H1 (cell line): Measurements from ENCODE around the gene PDZD4.

Experiments used
- EZH2 ChIP-seq: fragments of 200-600 bp; sonication (generic); IDR thresholded peaks from 2 replicates; pipeline ENCODE4 v1.7.1; 2012; ENCODE audit warnings: low read depth, mild to moderate bottlenecking, moderate library complexity, low read length, inconsistent platforms; ENCODE audit not compliant: severe bottlenecking
- JUND ChIP-seq: IDR thresholded peaks from 2 replicates; pipeline ENCODE4 v1.6.1; 2011; ENCODE audit warnings: mild to moderate bottlenecking, improper control_type of control experiment, low read length
- POLR2AphosphoS5 ChIP-seq: IDR thresholded peaks from 2 replicates; pipeline ENCODE4 v1.6.1; 2011; ENCODE audit warnings: low read depth, low read length
- RAD21 ChIP-seq, 2 experiments: IDR thresholded peaks in 1 of 2; conservative IDR thresholded peaks in 1 of 2; 2 replicates each; pipeline ENCODE4 v1.6.1; 2011; ENCODE audit warnings: low read depth in 2 of 2, low read length in 2 of 2, improper control_type of control experiment in 1 of 2, inconsistent platforms in 1 of 2, mild to moderate bottlenecking in 1 of 2, moderate library complexity in 1 of 2
- SAP30 ChIP-seq: fragments of 300-600 bp; sonication (generic); IDR thresholded peaks from 2 replicates; pipeline ENCODE4 v1.7.1; 2012; ENCODE audit warnings: low read length, moderate library complexity, mild to moderate bottlenecking, inconsistent platforms; ENCODE audit not compliant: insufficient read depth, insufficient replicate concordance
- TAF7 ChIP-seq: optimal IDR thresholded peaks from 2 replicates; pipeline ENCODE3; 2011; ENCODE audit warnings: low read depth, mild to moderate bottlenecking, inconsistent platforms, low read length, moderate library complexity, borderline replicate concordance
- TEAD4 ChIP-seq: IDR thresholded peaks from 2 replicates; pipeline ENCODE4 v1.6.1; 2012; ENCODE audit warnings: low read depth, low read length, inconsistent platforms, mixed read lengths
- TF ChIP-seq, protein P1 (sequence below), 3 experiments: IDR thresholded peaks; 1 replicate in 2 of 3; 2 replicates in 1 of 3; pipeline versions ENCODE4 v1.5.1 to v1.6.1; 2011; ENCODE audit warnings: low read length in 3 of 3, mild to moderate bottlenecking in 3 of 3, inconsistent platforms in 2 of 3, low read depth in 1 of 3, moderate library complexity in 1 of 3; ENCODE audit not compliant: insufficient read depth in 1 of 3; ENCODE audit errors: control extremely low read depth in 1 of 3
- TF ChIP-seq, protein P2 (sequence below): fragments of 300-600 bp; sonication (generic); IDR thresholded peaks from 2 replicates; pipeline ENCODE4 v1.7.1; 2012; ENCODE audit warnings: low read length, moderate library complexity, mild to moderate bottlenecking, inconsistent platforms; ENCODE audit not compliant: insufficient replicate concordance

GRCh38 chrX:153857348-153857903 is 27.1 kb upstream of the PDZD4 start:
- TF ChIP-seq EZH2 (no peak), TEAD4 (no peak), POLR2AphosphoS5 (no peak), SAP30 (no peak), TAF7 (no peak), JUND (no peak), RAD21 (IDR thresholded peaks at IDR 0.05 in 1 of 2, conservative IDR thresholded peaks at IDR 0.05 in 1 of 2; ENCODE audit: low read depth in 2 of 2, low read length in 2 of 2) (no peak)
- TF ChIP-seq, protein P1, sequence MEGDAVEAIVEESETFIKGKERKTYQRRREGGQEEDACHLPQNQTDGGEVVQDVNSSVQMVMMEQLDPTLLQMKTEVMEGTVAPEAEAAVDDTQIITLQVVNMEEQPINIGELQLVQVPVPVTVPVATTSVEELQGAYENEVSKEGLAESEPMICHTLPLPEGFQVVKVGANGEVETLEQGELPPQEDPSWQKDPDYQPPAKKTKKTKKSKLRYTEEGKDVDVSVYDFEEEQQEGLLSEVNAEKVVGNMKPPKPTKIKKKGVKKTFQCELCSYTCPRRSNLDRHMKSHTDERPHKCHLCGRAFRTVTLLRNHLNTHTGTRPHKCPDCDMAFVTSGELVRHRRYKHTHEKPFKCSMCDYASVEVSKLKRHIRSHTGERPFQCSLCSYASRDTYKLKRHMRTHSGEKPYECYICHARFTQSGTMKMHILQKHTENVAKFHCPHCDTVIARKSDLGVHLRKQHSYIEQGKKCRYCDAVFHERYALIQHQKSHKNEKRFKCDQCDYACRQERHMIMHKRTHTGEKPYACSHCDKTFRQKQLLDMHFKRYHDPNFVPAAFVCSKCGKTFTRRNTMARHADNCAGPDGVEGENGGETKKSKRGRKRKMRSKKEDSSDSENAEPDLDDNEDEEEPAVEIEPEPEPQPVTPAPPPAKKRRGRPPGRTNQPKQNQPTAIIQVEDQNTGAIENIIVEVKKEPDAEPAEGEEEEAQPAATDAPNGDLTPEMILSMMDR (IDR thresholded peaks at IDR 0.05; ENCODE audit: control extremely low read depth in 1 of 3, insufficient read depth in 1 of 3, low read depth in 1 of 3, low read length in 3 of 3) = no peak
- TF ChIP-seq, protein P2, sequence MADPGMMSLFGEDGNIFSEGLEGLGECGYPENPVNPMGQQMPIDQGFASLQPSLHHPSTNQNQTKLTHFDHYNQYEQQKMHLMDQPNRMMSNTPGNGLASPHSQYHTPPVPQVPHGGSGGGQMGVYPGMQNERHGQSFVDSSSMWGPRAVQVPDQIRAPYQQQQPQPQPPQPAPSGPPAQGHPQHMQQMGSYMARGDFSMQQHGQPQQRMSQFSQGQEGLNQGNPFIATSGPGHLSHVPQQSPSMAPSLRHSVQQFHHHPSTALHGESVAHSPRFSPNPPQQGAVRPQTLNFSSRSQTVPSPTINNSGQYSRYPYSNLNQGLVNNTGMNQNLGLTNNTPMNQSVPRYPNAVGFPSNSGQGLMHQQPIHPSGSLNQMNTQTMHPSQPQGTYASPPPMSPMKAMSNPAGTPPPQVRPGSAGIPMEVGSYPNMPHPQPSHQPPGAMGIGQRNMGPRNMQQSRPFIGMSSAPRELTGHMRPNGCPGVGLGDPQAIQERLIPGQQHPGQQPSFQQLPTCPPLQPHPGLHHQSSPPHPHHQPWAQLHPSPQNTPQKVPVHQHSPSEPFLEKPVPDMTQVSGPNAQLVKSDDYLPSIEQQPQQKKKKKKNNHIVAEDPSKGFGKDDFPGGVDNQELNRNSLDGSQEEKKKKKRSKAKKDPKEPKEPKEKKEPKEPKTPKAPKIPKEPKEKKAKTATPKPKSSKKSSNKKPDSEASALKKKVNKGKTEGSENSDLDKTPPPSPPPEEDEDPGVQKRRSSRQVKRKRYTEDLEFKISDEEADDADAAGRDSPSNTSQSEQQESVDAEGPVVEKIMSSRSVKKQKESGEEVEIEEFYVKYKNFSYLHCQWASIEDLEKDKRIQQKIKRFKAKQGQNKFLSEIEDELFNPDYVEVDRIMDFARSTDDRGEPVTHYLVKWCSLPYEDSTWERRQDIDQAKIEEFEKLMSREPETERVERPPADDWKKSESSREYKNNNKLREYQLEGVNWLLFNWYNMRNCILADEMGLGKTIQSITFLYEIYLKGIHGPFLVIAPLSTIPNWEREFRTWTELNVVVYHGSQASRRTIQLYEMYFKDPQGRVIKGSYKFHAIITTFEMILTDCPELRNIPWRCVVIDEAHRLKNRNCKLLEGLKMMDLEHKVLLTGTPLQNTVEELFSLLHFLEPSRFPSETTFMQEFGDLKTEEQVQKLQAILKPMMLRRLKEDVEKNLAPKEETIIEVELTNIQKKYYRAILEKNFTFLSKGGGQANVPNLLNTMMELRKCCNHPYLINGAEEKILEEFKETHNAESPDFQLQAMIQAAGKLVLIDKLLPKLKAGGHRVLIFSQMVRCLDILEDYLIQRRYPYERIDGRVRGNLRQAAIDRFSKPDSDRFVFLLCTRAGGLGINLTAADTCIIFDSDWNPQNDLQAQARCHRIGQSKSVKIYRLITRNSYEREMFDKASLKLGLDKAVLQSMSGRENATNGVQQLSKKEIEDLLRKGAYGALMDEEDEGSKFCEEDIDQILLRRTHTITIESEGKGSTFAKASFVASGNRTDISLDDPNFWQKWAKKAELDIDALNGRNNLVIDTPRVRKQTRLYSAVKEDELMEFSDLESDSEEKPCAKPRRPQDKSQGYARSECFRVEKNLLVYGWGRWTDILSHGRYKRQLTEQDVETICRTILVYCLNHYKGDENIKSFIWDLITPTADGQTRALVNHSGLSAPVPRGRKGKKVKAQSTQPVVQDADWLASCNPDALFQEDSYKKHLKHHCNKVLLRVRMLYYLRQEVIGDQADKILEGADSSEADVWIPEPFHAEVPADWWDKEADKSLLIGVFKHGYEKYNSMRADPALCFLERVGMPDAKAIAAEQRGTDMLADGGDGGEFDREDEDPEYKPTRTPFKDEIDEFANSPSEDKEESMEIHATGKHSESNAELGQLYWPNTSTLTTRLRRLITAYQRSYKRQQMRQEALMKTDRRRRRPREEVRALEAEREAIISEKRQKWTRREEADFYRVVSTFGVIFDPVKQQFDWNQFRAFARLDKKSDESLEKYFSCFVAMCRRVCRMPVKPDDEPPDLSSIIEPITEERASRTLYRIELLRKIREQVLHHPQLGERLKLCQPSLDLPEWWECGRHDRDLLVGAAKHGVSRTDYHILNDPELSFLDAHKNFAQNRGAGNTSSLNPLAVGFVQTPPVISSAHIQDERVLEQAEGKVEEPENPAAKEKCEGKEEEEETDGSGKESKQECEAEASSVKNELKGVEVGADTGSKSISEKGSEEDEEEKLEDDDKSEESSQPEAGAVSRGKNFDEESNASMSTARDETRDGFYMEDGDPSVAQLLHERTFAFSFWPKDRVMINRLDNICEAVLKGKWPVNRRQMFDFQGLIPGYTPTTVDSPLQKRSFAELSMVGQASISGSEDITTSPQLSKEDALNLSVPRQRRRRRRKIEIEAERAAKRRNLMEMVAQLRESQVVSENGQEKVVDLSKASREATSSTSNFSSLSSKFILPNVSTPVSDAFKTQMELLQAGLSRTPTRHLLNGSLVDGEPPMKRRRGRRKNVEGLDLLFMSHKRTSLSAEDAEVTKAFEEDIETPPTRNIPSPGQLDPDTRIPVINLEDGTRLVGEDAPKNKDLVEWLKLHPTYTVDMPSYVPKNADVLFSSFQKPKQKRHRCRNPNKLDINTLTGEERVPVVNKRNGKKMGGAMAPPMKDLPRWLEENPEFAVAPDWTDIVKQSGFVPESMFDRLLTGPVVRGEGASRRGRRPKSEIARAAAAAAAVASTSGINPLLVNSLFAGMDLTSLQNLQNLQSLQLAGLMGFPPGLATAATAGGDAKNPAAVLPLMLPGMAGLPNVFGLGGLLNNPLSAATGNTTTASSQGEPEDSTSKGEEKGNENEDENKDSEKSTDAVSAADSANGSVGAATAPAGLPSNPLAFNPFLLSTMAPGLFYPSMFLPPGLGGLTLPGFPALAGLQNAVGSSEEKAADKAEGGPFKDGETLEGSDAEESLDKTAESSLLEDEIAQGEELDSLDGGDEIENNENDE = no peak
